Stimulated activated CD4-positive, alpha-beta T cell treated with anti-CD3 and anti-CD28 coated beads, Interleukin-1b, Interleukin-23, amount 100 ng/mL, for 48 hours (primary cell): ENCODE data around the gene RPS6KA4.

Experiments used
- DNase-seq: peaks from one replicate; pipeline ENCODE4 v3.0.0-alpha.2; 2020

Gene RPS6KA4

GRCh38 chr11:64349404-64349803, 9.6 kb upstream of the RPS6KA4 start:
- no peak for DNase-seq

- no peak for DNase-seq
Measured at GRCh38 chr11:64351136-64351631, 7.8 kb upstream of the RPS6KA4 start.

- no peak for DNase-seq
Measured at GRCh38 chr11:64352099-64352994, 6.6 kb upstream of the RPS6KA4 start.

- no peak for DNase-seq
Measured at GRCh38 chr11:64352995-64353714, 5.8 kb upstream of the RPS6KA4 start.

GRCh38 chr11:64353715-64354506, 5.1 kb upstream of the RPS6KA4 start:
- no peak for DNase-seq

- DNase-seq, result peak; percentile 49
Measured at GRCh38 chr11:64355078-64355940, 3.7 kb upstream of the RPS6KA4 start.

- DNase-seq, result peak; percentile 55
Measured at GRCh38 chr11:64356498-64357411, 2.2 kb upstream of the RPS6KA4 start.

GRCh38 chr11:64357446-64357845, 1.5 kb upstream of the RPS6KA4 start:
- DNase-seq, result no peak

- DNase-seq, result peak; percentile 59
Measured at GRCh38 chr11:64357904-64358535, 942 bp upstream of the RPS6KA4 start.

GRCh38 chr11:64358536-64358906, 441 bp upstream of the RPS6KA4 start:
- DNase-seq, result no peak

- DNase-seq, result no peak
Measured at GRCh38 chr11:64359712-64360445, 917 bp downstream of the RPS6KA4 start.

GRCh38 chr11:64360448-64360921, 1.5 kb downstream of the RPS6KA4 start:
- DNase-seq, result no peak

GRCh38 chr11:64361659-64362058, 2.7 kb downstream of the RPS6KA4 start:
- DNase-seq, result no peak

GRCh38 chr11:64362339-64362738, 3.4 kb downstream of the RPS6KA4 start:
- DNase-seq, result no peak

GRCh38 chr11:64364435-64364834, 5.5 kb downstream of the RPS6KA4 start:
- DNase-seq, result no peak

GRCh38 chr11:64364911-64365310, 5.9 kb downstream of the RPS6KA4 start:
- no peak for DNase-seq

GRCh38 chr11:64366751-64367150, 7.8 kb downstream of the RPS6KA4 start:
- DNase-seq, result no peak

GRCh38 chr11:64367931-64368672, 9.1 kb downstream of the RPS6KA4 start:
- DNase-seq, result no peak

GRCh38 chr11:64368673-64369074, 9.7 kb downstream of the RPS6KA4 start:
- DNase-seq, result no peak
